Neural progenitor cell (in vitro differentiated cells): ENCODE data around the gene EVC.

Experiments used
- EZH2 ChIP-seq: fragments of 200-600 bp; sonication (generic); IDR thresholded peaks from 2 replicates; pipeline ENCODE4 v1.6.1; 2017; ENCODE audit warnings: antibody characterized with exemption, mild to moderate bottlenecking, moderate library complexity
- TF ChIP-seq, protein P1 (sequence below): fragments of 200-600 bp; sonication (generic); IDR thresholded peaks from 2 replicates; pipeline ENCODE4 v1.5.1; 2017; ENCODE audit warnings: antibody characterized with exemption, mild to moderate bottlenecking

DNA sequence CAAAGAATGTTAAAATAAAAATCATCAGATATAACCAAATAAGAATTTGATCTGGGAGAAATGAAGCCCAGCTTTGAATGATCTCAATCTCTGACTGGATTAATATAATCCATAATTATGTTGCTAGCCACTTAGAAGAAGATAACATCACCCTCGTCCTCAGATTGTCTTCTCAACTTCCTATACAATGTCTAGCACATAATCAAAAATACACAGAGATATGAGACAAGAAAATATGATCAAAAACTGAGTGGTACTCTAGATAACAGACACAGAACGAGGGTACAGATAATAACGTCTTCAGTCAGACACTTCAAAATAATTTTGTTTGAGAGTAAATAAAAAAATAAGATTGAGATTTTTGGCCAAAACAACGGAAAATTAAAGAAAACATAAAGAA is 49.8 kb upstream of the EVC start:
- no peak for TF ChIP-seq EZH2
- TF ChIP-seq, protein P1, sequence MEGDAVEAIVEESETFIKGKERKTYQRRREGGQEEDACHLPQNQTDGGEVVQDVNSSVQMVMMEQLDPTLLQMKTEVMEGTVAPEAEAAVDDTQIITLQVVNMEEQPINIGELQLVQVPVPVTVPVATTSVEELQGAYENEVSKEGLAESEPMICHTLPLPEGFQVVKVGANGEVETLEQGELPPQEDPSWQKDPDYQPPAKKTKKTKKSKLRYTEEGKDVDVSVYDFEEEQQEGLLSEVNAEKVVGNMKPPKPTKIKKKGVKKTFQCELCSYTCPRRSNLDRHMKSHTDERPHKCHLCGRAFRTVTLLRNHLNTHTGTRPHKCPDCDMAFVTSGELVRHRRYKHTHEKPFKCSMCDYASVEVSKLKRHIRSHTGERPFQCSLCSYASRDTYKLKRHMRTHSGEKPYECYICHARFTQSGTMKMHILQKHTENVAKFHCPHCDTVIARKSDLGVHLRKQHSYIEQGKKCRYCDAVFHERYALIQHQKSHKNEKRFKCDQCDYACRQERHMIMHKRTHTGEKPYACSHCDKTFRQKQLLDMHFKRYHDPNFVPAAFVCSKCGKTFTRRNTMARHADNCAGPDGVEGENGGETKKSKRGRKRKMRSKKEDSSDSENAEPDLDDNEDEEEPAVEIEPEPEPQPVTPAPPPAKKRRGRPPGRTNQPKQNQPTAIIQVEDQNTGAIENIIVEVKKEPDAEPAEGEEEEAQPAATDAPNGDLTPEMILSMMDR: no peak
